ENCODE results near the gene GSTA1. TPM values are rescaled to one million over a fixed set of nuclear protein-coding genes. Genes with fewer than 3 reads are reported as not detected.
A peak's percentile ranks its signal among the peaks of the same experiment; 100 is the strongest.
"Not testable (repeated sequence)": the region's sequence is repeated elsewhere in the genome, so short reads cannot be mapped to it uniquely, and the experiment has no call there.

The GSTA1 gene
- total and polyA plus RNA-seq, 3 donors from 2014 or later, result 307 to 577 (median 349) TPM

DNA sequence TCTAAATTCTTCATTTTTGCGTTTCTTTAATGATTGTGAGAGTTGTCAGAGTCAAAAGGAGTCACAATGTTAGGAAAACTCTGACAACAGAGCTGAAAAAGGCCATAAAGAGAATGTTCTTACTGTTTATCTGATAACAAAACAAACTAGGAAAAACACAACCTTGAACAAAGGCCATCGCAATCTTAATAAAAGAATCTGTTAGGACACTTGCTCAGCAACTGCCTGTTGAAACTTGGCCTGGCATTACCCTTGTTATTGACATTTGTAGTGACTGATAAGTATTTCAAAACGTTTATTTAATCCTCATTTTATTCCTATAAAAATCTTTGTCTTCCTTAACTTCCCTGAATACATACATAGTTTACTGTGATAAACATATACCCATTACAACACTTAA lies 15.7 kb downstream of the GSTA1 start:
- H3K4me1 ChIP-seq, result peaks cover 10% of the 10 kb centered on the region
- no peaks in the 10 kb centered on the region for H3K27me3 ChIP-seq
- H3K9me3 ChIP-seq, result no peaks in the 10 kb centered on the region
- no peak for DNase-seq
- no peaks in the 10 kb centered on the region for H3K36me3 ChIP-seq (ENCODE audit: low read depth, missing control alignments)
- no peak overlapping the region for H3K4me3 ChIP-seq
- WGBS, 2 donors, result 23 to 29% methylated on average over 3 of the region's 3 CpGs
- H3K27ac ChIP-seq, result peak overlapping the region; percentile 29 to 50
- TF ChIP-seq POLR2A (IDR thresholded peaks at IDR 0.05), result no peak
- TF ChIP-seq, protein P1, sequence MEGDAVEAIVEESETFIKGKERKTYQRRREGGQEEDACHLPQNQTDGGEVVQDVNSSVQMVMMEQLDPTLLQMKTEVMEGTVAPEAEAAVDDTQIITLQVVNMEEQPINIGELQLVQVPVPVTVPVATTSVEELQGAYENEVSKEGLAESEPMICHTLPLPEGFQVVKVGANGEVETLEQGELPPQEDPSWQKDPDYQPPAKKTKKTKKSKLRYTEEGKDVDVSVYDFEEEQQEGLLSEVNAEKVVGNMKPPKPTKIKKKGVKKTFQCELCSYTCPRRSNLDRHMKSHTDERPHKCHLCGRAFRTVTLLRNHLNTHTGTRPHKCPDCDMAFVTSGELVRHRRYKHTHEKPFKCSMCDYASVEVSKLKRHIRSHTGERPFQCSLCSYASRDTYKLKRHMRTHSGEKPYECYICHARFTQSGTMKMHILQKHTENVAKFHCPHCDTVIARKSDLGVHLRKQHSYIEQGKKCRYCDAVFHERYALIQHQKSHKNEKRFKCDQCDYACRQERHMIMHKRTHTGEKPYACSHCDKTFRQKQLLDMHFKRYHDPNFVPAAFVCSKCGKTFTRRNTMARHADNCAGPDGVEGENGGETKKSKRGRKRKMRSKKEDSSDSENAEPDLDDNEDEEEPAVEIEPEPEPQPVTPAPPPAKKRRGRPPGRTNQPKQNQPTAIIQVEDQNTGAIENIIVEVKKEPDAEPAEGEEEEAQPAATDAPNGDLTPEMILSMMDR (IDR thresholded peaks at IDR 0.05), result no peak
- intact Hi-C loops (cut with DNase I; ENCODE audit: low total_unique reads), result no loop called here

GRCh38 chr6:52786249-52786956 lies 17.2 kb downstream of the GSTA1 start:
- peak overlapping the region in 1 of 2 donors; percentile 11 for H3K27ac ChIP-seq
- H3K4me3 ChIP-seq, result no peak overlapping the region
- intact Hi-C loops (cut with DNase I; ENCODE audit: low total_unique reads), result no loop called here
- H3K27me3 ChIP-seq, result no peaks in the 10 kb centered on the region
- TF ChIP-seq, protein P1 (IDR thresholded peaks at IDR 0.05), result no peak
- TF ChIP-seq POLR2A (IDR thresholded peaks at IDR 0.05), result no peak
- H3K9me3 ChIP-seq, result no peaks in the 10 kb centered on the region
- 86 to 92% methylated on average over 14 to 18 of the region's 24 CpGs for WGBS, 2 donors
- H3K4me1 ChIP-seq, result peaks cover 10% of the 10 kb centered on the region
- no peak for DNase-seq
- no peaks in the 10 kb centered on the region for H3K36me3 ChIP-seq (ENCODE audit: low read depth, missing control alignments)

DNA sequence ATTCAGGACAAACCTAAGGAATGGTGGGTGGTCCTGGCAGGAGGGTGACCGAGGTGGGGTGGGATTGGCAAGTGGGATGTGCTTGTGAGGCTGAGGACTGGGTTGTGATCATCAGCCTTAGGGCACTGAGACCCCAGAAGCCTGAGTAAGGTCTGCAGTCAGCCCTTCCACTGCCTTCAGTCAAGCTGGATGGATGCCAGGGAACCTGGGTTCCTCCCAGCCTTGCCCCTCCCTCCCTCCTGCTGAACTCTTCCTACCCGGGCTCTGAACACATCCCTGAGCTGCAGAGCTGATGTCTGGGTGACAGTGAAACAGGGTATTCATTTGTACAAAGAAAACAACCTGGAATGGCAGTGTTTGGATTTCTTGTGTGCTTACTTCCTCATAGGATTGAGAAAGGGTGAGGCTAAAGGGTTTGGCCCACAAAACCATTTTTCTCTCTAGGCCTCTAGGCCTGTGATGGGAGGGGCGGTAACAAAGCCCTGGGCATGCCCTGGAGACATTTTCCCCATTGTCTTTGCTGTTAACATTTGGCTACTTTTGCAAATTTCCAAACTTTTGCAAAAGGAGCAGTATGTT lies 20.8 kb downstream of the GSTA1 start:
- H3K27ac ChIP-seq; H3K36me3 ChIP-seq (ENCODE audit: low read depth, missing control alignments); H3K27me3 ChIP-seq; DNase-seq; H3K4me3 ChIP-seq; intact Hi-C loops (cut with DNase I; ENCODE audit: low total_unique reads); H3K9me3 ChIP-seq; H3K4me1 ChIP-seq: not testable (repeated sequence)
- WGBS, 2 donors, result 30 to 44% methylated on average over 2 to 3 of the region's 3 CpGs

DNA sequence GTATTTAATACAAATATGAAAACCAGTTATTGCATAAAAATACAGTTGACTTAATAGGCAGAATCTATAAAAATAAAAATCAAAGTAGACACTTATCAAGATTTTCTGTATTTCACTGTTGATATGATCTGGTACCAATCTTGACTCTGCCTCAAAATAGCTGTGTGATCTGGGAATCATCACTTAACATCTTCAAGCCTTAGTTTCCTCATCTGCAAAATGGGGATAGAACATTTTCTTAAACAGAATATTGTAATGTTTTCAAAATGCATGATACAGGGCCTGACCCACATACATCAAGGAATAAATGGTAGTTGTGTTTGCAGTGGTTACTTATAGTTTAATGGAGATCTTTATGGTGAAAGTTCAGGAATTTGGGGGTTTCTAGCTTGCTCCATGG lies 21.4 kb downstream of the GSTA1 start:
- H3K9me3 ChIP-seq; H3K27me3 ChIP-seq; H3K4me1 ChIP-seq; DNase-seq; H3K36me3 ChIP-seq (ENCODE audit: low read depth, missing control alignments); H3K27ac ChIP-seq; H3K4me3 ChIP-seq; intact Hi-C loops (cut with DNase I; ENCODE audit: low total_unique reads): not testable (repeated sequence)

DNA sequence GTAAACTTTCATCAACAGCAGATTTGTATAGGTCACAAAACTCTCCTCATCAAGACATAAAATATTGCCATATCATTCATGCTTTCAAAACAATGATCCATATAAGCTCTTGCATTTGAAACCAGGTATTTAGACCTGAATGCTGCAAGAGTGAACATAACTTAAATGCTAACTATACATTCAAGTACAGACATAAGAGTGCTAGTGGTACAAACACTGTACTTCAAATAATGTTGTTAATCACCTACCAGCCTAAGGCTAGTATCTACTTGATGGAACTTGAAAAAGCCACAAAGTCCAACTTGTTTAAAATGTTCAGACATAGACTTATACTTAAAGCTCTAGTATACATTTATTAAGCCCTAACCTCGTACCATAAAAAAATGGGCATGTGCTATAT lies 24.4 kb downstream of the GSTA1 start:
- WGBS, 2 donors, result 62 to 74% methylated on average over 1 of the region's 1 CpG
- intact Hi-C loops (cut with DNase I; ENCODE audit: low total_unique reads), result no loop called here
- Histone ChIP-seq H3K4me1 (no peaks in the 10 kb centered on the region), H3K27me3 (no peaks in the 10 kb centered on the region), H3K27ac (no peak overlapping the region), H3K4me3 (no peak overlapping the region), H3K36me3 (ENCODE audit: low read depth, missing control alignments) (no peaks in the 10 kb centered on the region), H3K9me3 (no peaks in the 10 kb centered on the region)
- no peak for DNase-seq
- TF ChIP-seq, protein P1 (IDR thresholded peaks at IDR 0.05), result no peak
- no peak for TF ChIP-seq POLR2A (IDR thresholded peaks at IDR 0.05)

GRCh38 chr6:52776711-52777351 lies 26.8 kb downstream of the GSTA1 start:
- H3K27me3 ChIP-seq; H3K36me3 ChIP-seq (ENCODE audit: low read depth, missing control alignments); intact Hi-C loops (cut with DNase I; ENCODE audit: low total_unique reads); H3K4me1 ChIP-seq; H3K27ac ChIP-seq; DNase-seq; H3K4me3 ChIP-seq; H3K9me3 ChIP-seq: not testable (repeated sequence)
- WGBS, 2 donors, result 86 to 95% methylated on average over 8 of the region's 9 CpGs

GRCh38 chr6:52769399-52769798 lies 34.2 kb downstream of the GSTA1 start:
- H3K4me1 ChIP-seq, result peaks cover 10% of the 10 kb centered on the region
- intact Hi-C loops (cut with DNase I; ENCODE audit: low total_unique reads); H3K36me3 ChIP-seq (ENCODE audit: low read depth, missing control alignments); H3K27ac ChIP-seq; H3K27me3 ChIP-seq; H3K4me3 ChIP-seq; DNase-seq; H3K9me3 ChIP-seq: not testable (repeated sequence)
- WGBS, 2 donors, result 86 to 93% methylated on average over 4 of the region's 4 CpGs

GRCh38 chr6:52767658-52768057 lies 36.0 kb downstream of the GSTA1 start:
- H3K9me3 ChIP-seq; DNase-seq; H3K27ac ChIP-seq; H3K27me3 ChIP-seq; H3K4me3 ChIP-seq; H3K36me3 ChIP-seq (ENCODE audit: low read depth, missing control alignments); intact Hi-C loops (cut with DNase I; ENCODE audit: low total_unique reads): not testable (repeated sequence)
- peaks cover 12% of the 10 kb centered on the region for H3K4me1 ChIP-seq

DNA sequence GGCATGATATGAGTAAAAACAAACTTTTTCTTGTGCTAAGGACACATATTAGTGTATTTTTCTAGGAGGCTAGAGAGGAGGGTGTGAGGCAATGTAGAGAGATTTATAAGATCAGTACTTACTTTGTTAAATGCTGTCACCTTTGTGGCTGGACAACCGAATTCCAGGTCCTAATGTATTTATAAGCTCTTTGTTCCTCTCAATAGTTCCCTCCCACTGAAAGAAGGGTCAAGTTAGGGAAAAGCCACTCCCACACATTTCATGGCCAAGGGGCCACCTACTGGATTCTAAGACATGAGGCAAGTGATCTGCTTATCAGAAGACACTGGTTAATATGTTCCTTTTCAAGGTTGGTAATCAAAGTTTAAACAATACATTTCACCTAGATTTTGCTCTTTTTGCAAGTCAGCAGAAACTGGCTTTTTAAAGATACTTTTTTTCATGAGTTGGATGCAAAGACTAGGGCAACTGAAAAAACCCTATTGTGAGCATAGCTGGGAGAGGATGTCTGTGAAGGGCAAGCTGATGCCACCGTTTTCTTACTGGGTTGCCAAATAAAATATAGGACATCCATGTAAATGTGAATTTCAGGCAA lies 40.2 kb downstream of the GSTA1 start, which contains the start of gene GSTA2:
TSS of gene GSTA2 (minus strand) at position 154 of the 595 bp plus-strand sequence. CDS start 5,528 bp downstream, outside the sequence.
- peaks cover 12% of the 10 kb centered on the region for H3K4me1 ChIP-seq
- intact Hi-C loops (cut with DNase I; ENCODE audit: low total_unique reads); H3K9me3 ChIP-seq; H3K36me3 ChIP-seq (ENCODE audit: low read depth, missing control alignments); H3K27me3 ChIP-seq: not testable (repeated sequence)
- peak within 1 kb of the TSS in 1 of 2 donors; percentile 50 for H3K4me3 ChIP-seq
- peak within 1 kb of the TSS in 1 of 2 donors; percentile 24 for H3K27ac ChIP-seq
- WGBS, 2 donors, result 42 to 51% methylated on average over 2 of the region's 2 CpGs
- peak; percentile 73 for DNase-seq

Measured in testis (tissue), 3 donors.